Stimulated activated CD4-positive, alpha-beta T cell treated with anti-CD3 and anti-CD28 coated beads, Interleukin-4, amount 100 ng/mL, for 1 hour (primary cell): ENCODE results near the gene SLC16A7.
"Not testable (repeated sequence)": the region's sequence is repeated elsewhere in the genome, so short reads cannot be mapped to it uniquely, and the experiment has no call there.

Experiments
- DNase-seq: peaks from one replicate; pipeline ENCODE4 v3.0.0-alpha.2; 2020

Gene SLC16A7

GRCh38 chr12:59595883-59596540, at the start of gene SLC16A7:
Gene SLC16A7, plus strand, starts transcription at chr12:59596029. Its CDS starts 108,773 bp downstream, at chr12:59704802.
- DNase-seq: peak; percentile 84

DNA sequence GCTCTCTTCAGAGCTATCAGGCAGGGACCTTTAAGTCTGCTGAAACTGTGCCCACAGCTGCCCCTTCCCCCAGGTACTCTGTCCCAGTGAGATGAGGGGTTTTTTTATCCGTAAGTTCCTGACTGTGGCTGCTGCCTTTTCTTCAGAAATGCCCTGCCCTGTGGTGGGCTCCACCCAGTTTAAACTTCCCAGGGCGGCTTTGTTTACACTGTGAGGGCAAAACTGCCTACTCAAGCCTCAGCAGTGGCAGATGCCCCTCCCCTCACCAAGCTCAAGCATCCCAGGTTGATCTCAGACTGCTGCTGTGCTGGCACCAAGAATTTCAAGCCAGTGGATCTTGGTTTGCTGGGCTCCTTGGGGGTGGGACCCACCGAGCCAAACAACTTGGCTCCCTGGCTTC, 46.9 kb upstream of the SLC16A7 start:
- no peak for DNase-seq

DNA sequence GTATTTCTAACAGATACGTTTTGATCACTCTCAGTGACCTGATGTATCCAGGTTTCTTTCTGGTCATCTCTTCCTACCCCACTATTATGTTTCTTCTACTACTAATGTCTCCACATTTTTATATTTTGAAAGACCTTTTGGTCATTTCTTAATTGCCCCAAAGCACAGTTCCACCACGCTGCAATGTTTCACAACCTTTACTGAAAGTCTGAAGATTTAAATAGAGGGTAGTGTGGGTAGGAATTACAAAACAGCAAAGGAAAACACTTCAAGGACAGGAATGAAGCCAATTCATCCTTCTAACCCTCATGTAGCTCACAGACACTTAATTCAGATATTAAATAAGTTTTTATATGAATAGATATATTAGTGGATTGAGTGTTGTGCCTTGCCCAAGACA, 36.1 kb upstream of the SLC16A7 start:
- DNase-seq: no peak

- no peak for DNase-seq
Observed at GRCh38 chr12:59570145-59570544, 25.7 kb upstream of the SLC16A7 start.

DNA sequence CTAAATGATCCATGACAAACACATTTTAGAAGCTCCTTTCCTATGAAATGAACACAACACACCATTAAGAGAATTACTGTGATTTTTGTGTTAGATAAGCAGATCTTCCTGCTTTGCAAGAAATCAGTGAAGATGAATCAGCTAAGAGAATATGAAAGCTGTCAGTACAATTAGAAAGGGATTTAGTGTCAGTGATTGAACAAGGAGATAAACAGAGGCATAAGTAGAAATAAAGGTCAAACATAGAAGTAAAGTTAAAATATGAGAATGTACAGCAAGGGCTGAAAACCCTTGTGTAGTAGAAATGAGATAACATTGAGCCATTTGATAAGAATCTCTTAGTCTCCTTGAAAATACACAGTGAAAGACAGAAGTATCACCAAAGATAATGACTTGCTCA, 21.4 kb upstream of the SLC16A7 start:
- DNase-seq: no peak

DNA sequence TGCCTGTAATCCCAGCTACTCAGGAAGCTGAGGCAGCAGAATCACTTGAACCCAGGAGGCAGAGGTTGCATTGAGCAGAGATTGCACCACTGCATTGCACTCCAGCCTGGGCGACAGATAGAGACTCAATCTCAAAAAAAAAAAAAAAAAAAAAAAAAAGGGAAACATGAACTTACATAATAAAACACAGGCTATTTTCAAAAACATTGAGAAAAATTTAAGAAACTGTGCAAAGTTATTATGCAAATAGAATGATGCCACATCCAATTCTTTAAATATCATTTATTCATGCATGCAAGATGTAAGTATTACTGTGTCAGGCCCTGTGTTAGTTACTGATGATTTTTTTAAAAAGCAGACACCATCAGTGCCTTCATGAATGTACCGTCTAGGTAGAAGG, 20.0 kb upstream of the SLC16A7 start:
- DNase-seq: no peak

- DNase-seq: no peak
Observed at GRCh38 chr12:59578254-59578653, 17.6 kb upstream of the SLC16A7 start.

GRCh38 chr12:59579631-59580030, 16.2 kb upstream of the SLC16A7 start:
- no peak for DNase-seq

- no peak for DNase-seq
Observed at GRCh38 chr12:59580050-59580449, 15.8 kb upstream of the SLC16A7 start.

GRCh38 chr12:59583003-59583712, 12.7 kb upstream of the SLC16A7 start:
- no peak for DNase-seq

GRCh38 chr12:59587710-59588109, 8.1 kb upstream of the SLC16A7 start:
- no peak for DNase-seq

GRCh38 chr12:59593761-59594160, 2.1 kb upstream of the SLC16A7 start:
- no peak for DNase-seq

DNA sequence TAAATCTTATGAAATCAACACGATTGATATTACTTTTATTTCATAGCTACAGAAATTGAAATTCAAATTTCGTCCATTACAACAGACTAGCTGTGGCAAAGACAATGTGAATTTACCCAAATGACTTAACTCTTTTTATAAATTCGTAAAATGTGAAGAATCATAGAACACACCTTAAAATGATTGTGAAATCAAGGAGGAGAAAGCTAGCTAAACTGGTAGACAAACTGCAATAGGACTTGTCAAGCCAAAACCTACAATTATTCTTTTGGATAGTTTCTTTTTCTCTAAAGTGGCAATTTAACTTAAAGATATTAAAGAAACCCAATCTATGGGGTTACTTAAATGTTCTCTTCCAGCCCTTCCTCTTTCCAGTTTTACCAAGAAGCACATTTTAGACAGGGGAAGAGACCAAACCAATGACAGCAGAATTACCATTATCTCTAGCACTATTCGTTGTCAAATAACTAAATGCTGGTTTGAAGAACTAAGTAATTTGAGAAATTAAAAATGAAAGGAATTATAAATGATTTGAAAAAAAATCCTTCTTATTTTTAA, 807 bp upstream of the SLC16A7 start:
- no peak for DNase-seq

GRCh38 chr12:59595565-59595882, 305 bp upstream of the SLC16A7 start:
- no peak for DNase-seq

- DNase-seq: peak; percentile 35
Observed at GRCh38 chr12:59597385-59597781, 1.6 kb downstream of the SLC16A7 start.

GRCh38 chr12:59600171-59600570, 4.3 kb downstream of the SLC16A7 start:
- no peak for DNase-seq

DNA sequence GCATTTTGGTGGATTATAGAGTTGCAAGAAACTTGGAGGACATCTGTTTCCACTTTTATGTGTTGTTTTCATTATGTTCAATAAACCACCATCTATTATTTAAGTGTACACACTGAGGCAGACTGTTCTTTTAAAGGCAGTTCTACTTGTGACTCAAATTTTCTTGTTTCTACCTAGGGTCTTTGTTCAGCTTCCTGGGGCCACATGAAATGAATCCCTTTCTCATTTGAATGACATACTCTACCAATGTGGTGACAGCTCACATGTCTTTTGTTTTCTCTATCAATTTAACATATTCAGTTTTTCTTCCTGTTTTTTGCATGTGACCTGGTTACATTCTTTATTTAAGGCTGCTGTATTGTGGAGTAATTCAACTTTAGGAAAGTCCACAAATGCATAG, 7.9 kb downstream of the SLC16A7 start:
- no peak for DNase-seq

GRCh38 chr12:59612823-59613434, 17.1 kb downstream of the SLC16A7 start:
- DNase-seq: not testable (repeated sequence)

- no peak for DNase-seq
Observed at GRCh38 chr12:59615392-59616165, 19.8 kb downstream of the SLC16A7 start.

DNA sequence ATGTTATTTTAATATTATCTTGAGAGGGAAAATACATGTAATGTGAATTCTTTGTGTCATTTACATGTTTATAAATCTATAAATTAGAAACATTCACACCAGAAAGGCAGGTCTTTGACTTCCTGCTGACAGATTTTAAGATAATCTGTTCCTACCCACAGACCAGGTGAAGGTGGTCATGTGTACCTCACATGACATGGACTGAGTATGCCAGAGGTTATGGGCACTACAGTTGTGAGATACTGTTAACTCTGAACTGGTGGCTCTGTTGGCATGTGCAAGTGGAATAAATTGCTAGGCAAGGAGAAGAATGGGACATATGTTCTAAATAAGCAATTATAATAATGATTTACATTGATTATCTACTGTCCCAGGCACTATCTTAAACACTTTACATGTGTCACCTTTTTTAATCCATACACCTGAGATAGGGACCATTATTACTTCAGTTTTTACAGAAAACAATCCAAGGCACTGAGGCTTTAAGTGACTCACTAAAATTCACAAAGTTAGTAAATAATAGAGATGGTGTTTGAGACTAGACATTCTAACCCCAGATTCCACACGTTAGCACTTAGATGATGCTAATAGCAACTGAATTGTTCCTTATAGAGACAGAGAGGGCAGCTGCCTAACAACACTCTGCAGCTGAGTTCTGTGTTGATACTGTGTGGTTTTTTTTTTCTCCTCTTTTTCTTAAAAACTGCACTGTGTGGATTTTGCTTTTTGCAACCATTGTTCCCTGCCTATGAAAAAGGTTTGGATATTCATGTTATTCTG, 23.8 kb downstream of the SLC16A7 start:
- no peak for DNase-seq

- DNase-seq: no peak
Observed at GRCh38 chr12:59620326-59620725, 24.5 kb downstream of the SLC16A7 start.

DNA sequence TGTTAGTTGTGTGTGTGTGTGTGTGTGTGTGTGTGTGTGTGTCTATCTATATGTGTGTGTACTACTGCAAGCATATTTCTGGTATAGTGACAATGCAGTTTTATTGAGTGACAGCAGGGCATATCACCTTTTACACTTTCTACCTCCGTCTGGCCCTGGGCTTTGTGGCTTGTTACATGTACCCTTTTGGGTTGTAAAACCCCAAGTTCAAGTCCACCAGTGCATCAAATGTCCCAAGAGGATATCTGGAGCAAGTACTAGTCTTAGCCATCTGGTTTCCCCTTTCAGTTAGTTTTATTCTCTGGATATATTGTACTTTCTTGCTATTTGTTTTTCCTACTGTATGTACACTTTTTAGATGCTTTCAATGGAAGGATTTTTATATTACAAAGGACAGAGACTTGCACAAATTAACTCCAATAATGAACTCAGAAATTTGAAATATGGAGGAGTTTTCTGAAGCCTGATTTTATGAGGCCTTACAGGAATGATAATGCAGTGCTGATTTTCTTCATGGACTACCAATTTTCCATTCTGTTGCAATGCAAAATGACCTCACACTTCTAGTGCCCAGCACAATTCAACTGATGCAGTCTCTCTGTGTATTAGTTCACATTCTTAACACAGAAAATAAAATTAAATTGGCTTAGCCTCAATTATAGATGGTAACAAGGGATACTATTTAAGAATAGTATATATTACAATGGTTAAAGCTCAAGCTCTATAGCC, 29.1 kb downstream of the SLC16A7 start:
- DNase-seq: no peak
